H1 (cell line): ENCODE data around the gene PHF10. TPM values are rescaled to one million over a fixed set of nuclear protein-coding genes. Genes with fewer than 3 reads are reported as not detected.

Source experiments
- CTCF ChIA-PET: fragments of 300-600 bp; sonication (Branson Sonifier 250); formaldehyde crosslinking; loops from one replicate; lab custom pipeline; 2021; ENCODE audit not compliant: partially characterized antibody; lab: Charles Lee
- POLR2A ChIA-PET: fragments of 300-600 bp; sonication (Branson Sonifier 250); formaldehyde crosslinking; loops from one replicate; lab custom pipeline; 2021; ENCODE audit warnings: inconsistent platforms; ENCODE audit not compliant: partially characterized antibody; lab: Charles Lee
- DNase-seq, 2 experiments: peaks; one replicate each; pipeline versions ENCODE4 v3.0.0 to v3.0.0-alpha.2; 2010 to 2022; ENCODE audit warnings: low spot score in 2 of 2, low read depth in 1 of 2, mixed read lengths in 1 of 2
- FAIRE-seq: peaks from 2 replicates; lab custom pipeline; 2011; peaks lifted over from hg19 to GRCh38; lab: Jason Lieb, UNC
- H2AFZ ChIP-seq: 2 replicates; pipeline ENCODE4 v1.8.1; 2012; ENCODE audit warnings: low read length, inconsistent platforms
- H2AK5ac ChIP-seq: 2 replicates; pipeline ENCODE4 v1.6.1; 2013; ENCODE audit warnings: low read depth, low read length
- H2BK120ac ChIP-seq: replicated peaks from 2 replicates; pipeline ENCODE3; 2013; ENCODE audit warnings: low read depth, low read length, inconsistent platforms
- H2BK12ac ChIP-seq: 2 replicates; pipeline ENCODE4 v1.6.1; 2013; ENCODE audit warnings: low read depth, low read length
- H2BK15ac ChIP-seq: 2 replicates; pipeline ENCODE4 v1.6.1; 2013; ENCODE audit warnings: low read length
- H2BK20ac ChIP-seq: 2 replicates; pipeline ENCODE4 v1.6.1; 2013; ENCODE audit warnings: low read length
- H2BK5ac ChIP-seq: 2 replicates; pipeline ENCODE4 v1.6.1; 2013; ENCODE audit warnings: low read depth, low read length
- H3K14ac ChIP-seq: 2 replicates; pipeline ENCODE4 v1.6.1; 2013; ENCODE audit warnings: inconsistent platforms; ENCODE audit not compliant: insufficient read length
- H3K18ac ChIP-seq: 2 replicates; pipeline ENCODE4 v1.6.1; 2013; ENCODE audit warnings: low read length; ENCODE audit errors: extremely low read depth
- H3K23ac ChIP-seq: 2 replicates; pipeline ENCODE4 v1.6.1; 2013; ENCODE audit warnings: inconsistent platforms; ENCODE audit not compliant: insufficient read length
- H3K23me2 ChIP-seq: 2 replicates; pipeline ENCODE4 v1.6.1; 2013; ENCODE audit warnings: low read depth, low read length
- H3K27ac ChIP-seq: 2 replicates; pipeline ENCODE4 v1.6.1; 2011; ENCODE audit warnings: low read depth, low read length, inconsistent platforms
- H3K27me3 ChIP-seq, 4 experiments: replicated peaks in 1 of 4; 1 replicate in 1 of 4; 2 replicates in 3 of 4; pipeline versions ENCODE4 v1.6.1 to v1.8.1; 2011 to 2013; ENCODE audit warnings: low read length in 3 of 4, mild to moderate bottlenecking in 3 of 4, inconsistent platforms in 2 of 4, mixed read lengths in 2 of 4, moderate library complexity in 1 of 4; ENCODE audit not compliant: control insufficient read depth in 3 of 4, insufficient read depth in 3 of 4; ENCODE audit errors: extremely low read depth in 1 of 4
- H3K36me3 ChIP-seq, 4 experiments: 2 replicates each; pipeline versions ENCODE4 v1.6.1 to v1.8.1; 2011 to 2013; ENCODE audit warnings: mild to moderate bottlenecking in 4 of 4, low read length in 3 of 4, moderate library complexity in 2 of 4, control low read depth in 1 of 4, inconsistent platforms in 1 of 4; ENCODE audit not compliant: insufficient read depth in 4 of 4, control insufficient read depth in 2 of 4
- H3K4ac ChIP-seq: replicated peaks from 2 replicates; pipeline ENCODE3; 2013; ENCODE audit warnings: low read length, low read depth, mixed read lengths, inconsistent platforms; ENCODE audit not compliant: insufficient read length
- H3K4me1 ChIP-seq, 4 experiments: replicated peaks in 1 of 4; 1 replicate in 1 of 4; 2 replicates in 3 of 4; pipeline versions ENCODE4 v1.6.1 to v1.8.1; 2011 to 2013; ENCODE audit warnings: low read length in 3 of 4, inconsistent platforms in 2 of 4, mixed read lengths in 1 of 4; ENCODE audit not compliant: insufficient read depth in 4 of 4, control insufficient read depth in 3 of 4
- H3K4me2 ChIP-seq, 2 experiments: 2 replicates each; pipeline versions ENCODE4 v1.6.1 to v1.8.1; 2011 to 2013; ENCODE audit warnings: low read depth in 2 of 2, low read length in 2 of 2, control low read depth in 1 of 2, inconsistent platforms in 1 of 2, mild to moderate bottlenecking in 1 of 2; ENCODE audit not compliant: insufficient read depth in 1 of 2
- H3K4me3 ChIP-seq, 4 experiments: fragments of 200-600, 300-600 bp in 1 of 4; sonication (generic), shearing (Covaris generic), sonication (Bioruptor Twin) in 1 of 4; 2 replicates each; pipeline versions ENCODE4 v1.5.1 to v1.8.1; 2011 to 2016; ENCODE audit warnings: low read length in 4 of 4, low read depth in 3 of 4, control low read depth in 2 of 4, inconsistent platforms in 2 of 4, mild to moderate bottlenecking in 2 of 4, mixed read lengths in 1 of 4, moderate library complexity in 1 of 4; ENCODE audit not compliant: insufficient read depth in 2 of 4; ENCODE audit errors: extremely low read depth in 1 of 4
- H3K56ac ChIP-seq: replicated peaks from 2 replicates; pipeline ENCODE3; 2013; ENCODE audit warnings: low read depth, mild to moderate bottlenecking, mixed read lengths, low read length, inconsistent platforms; ENCODE audit not compliant: insufficient read length
- H3K79me1 ChIP-seq: 2 replicates; pipeline ENCODE4 v1.6.1; 2013; ENCODE audit warnings: low read depth, low read length, control low read depth
- H3K79me2 ChIP-seq, 2 experiments: 2 replicates each; pipeline versions ENCODE4 v1.6.1 to v1.8.1; 2012 to 2013; ENCODE audit warnings: low read length in 2 of 2, mild to moderate bottlenecking in 2 of 2, inconsistent platforms in 1 of 2; ENCODE audit not compliant: insufficient read depth in 2 of 2, control insufficient read depth in 1 of 2
- H3K9ac ChIP-seq, 4 experiments: replicated peaks in 1 of 4; 1 replicate in 1 of 4; 2 replicates in 3 of 4; pipeline versions ENCODE4 v1.6.1 to v1.8.1; 2011 to 2013; ENCODE audit warnings: low read depth in 3 of 4, low read length in 3 of 4, control low read depth in 2 of 4, mild to moderate bottlenecking in 2 of 4, moderate library complexity in 2 of 4, inconsistent platforms in 1 of 4; ENCODE audit errors: extremely low read depth in 1 of 4
- H3K9me3 ChIP-seq, 2 experiments: 2 replicates each; pipeline versions ENCODE4 v1.6.1 to v1.8.1; 2012 to 2013; ENCODE audit warnings: mild to moderate bottlenecking in 2 of 2, moderate library complexity in 2 of 2, control low read depth in 1 of 2, inconsistent platforms in 1 of 2, low read depth in 1 of 2, low read length in 1 of 2, mixed read lengths in 1 of 2; ENCODE audit not compliant: insufficient read depth in 2 of 2
- H4K20me1 ChIP-seq, 2 experiments: replicated peaks in 1 of 2; 2 replicates each; pipeline versions ENCODE3 to v1.8.1; 2011 to 2013; ENCODE audit warnings: inconsistent platforms in 2 of 2, low read length in 2 of 2, mild to moderate bottlenecking in 1 of 2; ENCODE audit not compliant: insufficient read depth in 2 of 2, control insufficient read depth in 1 of 2
- H4K5ac ChIP-seq: 2 replicates; pipeline ENCODE4 v1.6.1; 2013; ENCODE audit warnings: low read length, low read depth, mixed read lengths, inconsistent platforms; ENCODE audit not compliant: insufficient read length
- H4K8ac ChIP-seq: 2 replicates; pipeline ENCODE4 v1.8.0; 2013; ENCODE audit warnings: mild to moderate bottlenecking, moderate library complexity, low read length, inconsistent platforms; ENCODE audit not compliant: insufficient read depth; ENCODE audit errors: extremely low read depth
- H4K91ac ChIP-seq: replicated peaks from 2 replicates; pipeline ENCODE3; 2013; ENCODE audit warnings: low read length, mixed read lengths, inconsistent platforms; ENCODE audit not compliant: insufficient read length
- CBX8 ChIP-seq: fragments of 300-800, 300-1000 bp; sonication (generic); IDR thresholded peaks from 2 replicates; pipeline ENCODE4 v1.7.1; 2016; ENCODE audit warnings: low read depth, low read length, borderline replicate concordance
- CREB1 ChIP-seq: IDR thresholded peaks from 2 replicates; pipeline ENCODE4 v1.6.1; 2012; ENCODE audit warnings: inconsistent platforms
- EGR1 ChIP-seq: IDR thresholded peaks from 2 replicates; pipeline ENCODE4 v1.6.1; 2011; ENCODE audit warnings: low read depth, low read length, borderline replicate concordance
- KDM1A ChIP-seq: fragments of 200-600, 300-600 bp; sonication (generic); IDR thresholded peaks from 2 replicates; pipeline ENCODE4 v1.7.1; 2016; ENCODE audit warnings: mild to moderate bottlenecking, low read length, borderline replicate concordance
- PHF8 ChIP-seq: fragments of 200-600 bp; sonication (generic); conservative IDR thresholded peaks from 2 replicates; pipeline ENCODE4 v1.7.1; 2012; ENCODE audit warnings: low read depth, mild to moderate bottlenecking, inconsistent platforms, low read length, moderate library complexity
- RAD21 ChIP-seq, 2 experiments: IDR thresholded peaks in 1 of 2; conservative IDR thresholded peaks in 1 of 2; 2 replicates each; pipeline ENCODE4 v1.6.1; 2011; ENCODE audit warnings: low read depth in 2 of 2, low read length in 2 of 2, improper control_type of control experiment in 1 of 2, inconsistent platforms in 1 of 2, mild to moderate bottlenecking in 1 of 2, moderate library complexity in 1 of 2
- RBBP5 ChIP-seq: IDR thresholded peaks from 2 replicates; pipeline ENCODE4 v1.7.1; 2012; ENCODE audit warnings: low read depth, mild to moderate bottlenecking, inconsistent platforms, low read length, moderate library complexity, borderline replicate concordance
- SAP30 ChIP-seq: fragments of 300-600 bp; sonication (generic); IDR thresholded peaks from 2 replicates; pipeline ENCODE4 v1.7.1; 2012; ENCODE audit warnings: low read length, moderate library complexity, mild to moderate bottlenecking, inconsistent platforms; ENCODE audit not compliant: insufficient read depth, insufficient replicate concordance
- SP2 ChIP-seq: IDR thresholded peaks from 2 replicates; pipeline ENCODE4 v1.6.1; 2012; ENCODE audit warnings: mild to moderate bottlenecking, low read length, inconsistent platforms
- TBP ChIP-seq: IDR thresholded peaks from 2 replicates; pipeline ENCODE4 v1.6.1; 2011; ENCODE audit warnings: low read depth, low read length, improper control_type of control experiment
- YY1 ChIP-seq: IDR thresholded peaks from 2 replicates; pipeline ENCODE4 v1.6.1; 2011; ENCODE audit warnings: low read depth, mild to moderate bottlenecking, low read length
- WGBS, 2 experiments: shearing (Covaris generic) in 1 of 2; methylation state at CpG; one replicate each; pipeline versions ENCODE4 v1.1.6 to v1.1.7; 2013 to 2015; ENCODE audit warnings: low lambda C conversion rate in 2 of 2, mixed read lengths in 2 of 2, inconsistent platforms in 1 of 2, low coverage in 1 of 2, missing lambda C conversion rate in 1 of 2; ENCODE audit not compliant: insufficient replicate concordance in 2 of 2, insufficient coverage in 1 of 2, insufficient read length in 1 of 2; ENCODE audit errors: extremely low coverage in 1 of 2, missing lambda C conversion rate in 1 of 2; 5-methylcytosine and 5-hydroxymethylcytosine counted together
- polyA plus RNA-seq, 7 experiments: library from polyadenylated mRNA; depleted of rRNA in 3 of 7; stranded (reverse) in 5 of 7; unstranded in 2 of 7; fragments of >200 nt in 5 of 7; fragments of 200-250 nt in 2 of 7; gene quantifications; 1 replicate in 5 of 7; 2 replicates in 1 of 7; 4 replicates in 1 of 7; pipeline versions ENCODE4 v1.2.1 to v1.2.3, GENCODE V29; 2011 to 2013; ENCODE audit warnings: missing spikeins in 2 of 7, mixed read lengths in 2 of 7
- total RNA-seq: library from RNA; stranded (reverse); fragmentation: NEBNext Ultra II Directional; extraction: Animal tissue kit (Norgen Biotek cat#: 25700); gene quantifications from 2 replicates; pipeline ENCODE4 v1.2.1, GENCODE V29; 2021

Gene PHF10
- total and polyA plus RNA-seq, 2 of the 8 experiments (the other 6 are each of a cell fraction or from before 2014, with no cell fraction given), result 15.6 to 51.1 TPM

DNA sequence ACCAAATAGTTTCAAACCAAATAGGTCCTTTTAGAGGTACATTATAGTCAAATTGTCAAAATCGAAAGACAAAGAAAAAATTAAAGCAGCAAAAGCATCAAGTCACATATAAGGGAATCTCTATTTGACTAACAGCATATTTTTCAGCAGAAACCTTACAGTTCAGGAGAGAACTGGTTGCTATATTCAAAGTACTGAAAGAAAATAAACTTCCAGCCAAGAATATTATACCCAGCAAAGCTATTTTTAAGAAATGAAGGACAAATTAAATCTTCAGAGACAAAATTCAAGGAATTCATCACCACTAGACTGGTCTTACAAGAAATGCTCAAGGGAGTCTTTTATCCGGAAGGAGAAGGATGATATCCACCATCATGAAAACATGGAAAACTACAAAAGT, 38.4 kb downstream of the PHF10 start:
- no peak overlapping the region for H2BK20ac ChIP-seq
- FAIRE-seq, result no peak
- H2AK5ac ChIP-seq, result no peak overlapping the region
- no peak overlapping the region for H3K18ac ChIP-seq
- H3K9ac ChIP-seq, result no peak overlapping the region
- H2BK5ac ChIP-seq, result no peak overlapping the region
- POLR2A ChIA-PET, result no interaction called here
- H3K36me3 ChIP-seq, result peaks cover 0 to 33% (median 19%) of the 10 kb centered on the region in 4 experiments; a peak in 7 of 8 replicates
- no peak overlapping the region for H3K27ac ChIP-seq
- no peak overlapping the region for H2BK12ac ChIP-seq
- H3K4me1 ChIP-seq, result no peaks in the 10 kb centered on the region
- no peak overlapping the region for H2BK120ac ChIP-seq
- H4K5ac ChIP-seq, result no peak overlapping the region
- no peak overlapping the region for H3K4me2 ChIP-seq
- peaks cover 0 to 64% of the 10 kb centered on the region in 2 experiments; a peak in 3 of 4 replicates for H3K79me2 ChIP-seq
- no peaks in the 10 kb centered on the region; a peak in 1 of 4 replicates for H3K9me3 ChIP-seq
- no peak overlapping the region for H3K14ac ChIP-seq
- H3K4ac ChIP-seq, result no peak overlapping the region
- TF ChIP-seq PHF8 (no peak), RBBP5 (no peak), RAD21 (IDR thresholded peaks at IDR 0.05 in 1 of 2, conservative IDR thresholded peaks at IDR 0.05 in 1 of 2; ENCODE audit: low read depth in 2 of 2, low read length in 2 of 2) (no peak), KDM1A (no peak), CBX8 (no peak), CREB1 (no peak), YY1 (no peak), SP2 (no peak), EGR1 (no peak), SAP30 (no peak), TBP (no peak)
- TF ChIP-seq, all 59 proteins: peak for 0
- H4K20me1 ChIP-seq, result peaks cover 6 to 10% of the 10 kb centered on the region in 2 experiments
- no peaks in the 10 kb centered on the region for H3K23me2 ChIP-seq
- DNase-seq, result no peak
- no peak overlapping the region for H4K8ac ChIP-seq
- H3K4me3 ChIP-seq, result no peak overlapping the region
- H4K91ac ChIP-seq, result no peak overlapping the region
- no peaks in the 10 kb centered on the region for H3K27me3 ChIP-seq
- 89% methylated on average over 2 of the region's 2 CpGs; no CpG with 5 or more reads in 1 of the 2 experiments for WGBS, 2 experiments
- no peak overlapping the region for H2AFZ ChIP-seq
- CTCF ChIA-PET, result interaction anchor here (0.7 kb wide), 1 partner anchor 886 kb away, joined by 3 read pairs; no protein-coding TSS in a partner anchor
- no peak overlapping the region for H3K56ac ChIP-seq
- peaks cover 5% of the 10 kb centered on the region; the same call in 1 of the 2 replicates for H3K79me1 ChIP-seq
- no peak overlapping the region for H2BK15ac ChIP-seq
- H3K23ac ChIP-seq, result no peak overlapping the region
